Measurements from ENCODE around the gene EFNB3.

DNA sequence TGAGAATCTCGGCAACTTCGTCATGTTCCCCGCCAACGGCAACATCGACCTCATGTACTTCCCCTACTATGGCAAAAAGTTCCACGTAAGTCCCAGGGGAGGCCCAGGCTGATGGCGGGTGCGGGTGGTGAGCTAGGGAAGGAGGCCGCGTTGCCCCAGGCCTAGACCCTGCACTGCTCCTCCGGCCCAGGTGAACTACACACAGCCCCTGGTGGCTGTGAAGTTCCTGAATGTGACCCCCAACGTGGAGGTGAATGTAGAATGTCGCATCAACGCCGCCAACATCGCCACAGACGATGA is 49.5 kb upstream of the EFNB3 start:
- no peak for TF ChIP-seq TCF7 (IDR thresholded peaks at IDR 0.05; ENCODE audit: low read depth)
- TF ChIP-seq SP1 (IDR thresholded peaks at IDR 0.05): no peak
- no peak for TF ChIP-seq SP1 (CRISPR knock-in tag; IDR thresholded peaks at IDR 0.05)
- no peak for TF ChIP-seq EZH2 (conservative IDR thresholded peaks at IDR 0.05; ENCODE audit: low read depth, low read length)
- no peak for TF ChIP-seq HMGXB3 (CRISPR knock-in tag; IDR thresholded peaks at IDR 0.05; ENCODE audit: borderline replicate concordance)
- no peak for TF ChIP-seq MAF1 (CRISPR knock-in tag; IDR thresholded peaks at IDR 0.05; ENCODE audit: borderline replicate concordance)
- TF ChIP-seq CTCF (CRISPR knock-in tag; IDR thresholded peaks at IDR 0.05): no peak
- no peak for TF ChIP-seq CHD4 (IDR thresholded peaks at IDR 0.05; ENCODE audit: borderline replicate concordance, low read length)
- TF ChIP-seq MEIS2 (CRISPR knock-in tag; IDR thresholded peaks at IDR 0.05): no peak
- TF ChIP-seq GABPA (IDR thresholded peaks at IDR 0.05; ENCODE audit: low read depth, low read length): no peak
- no peak for TF ChIP-seq GABPA (CRISPR knock-in tag; IDR thresholded peaks at IDR 0.05; ENCODE audit: low read depth)
- TF ChIP-seq ZNF367 (CRISPR knock-in tag; IDR thresholded peaks at IDR 0.05; ENCODE audit: borderline replicate concordance): no peak
- TF ChIP-seq NR2C2 (CRISPR knock-in tag; IDR thresholded peaks at IDR 0.05; ENCODE audit: borderline replicate concordance): no peak

All from HepG2 (cell line).